HG02981 (cell line): ENCODE data around the gene INTS3.
"Not testable (repeated sequence)": the region's sequence is repeated elsewhere in the genome, so short reads cannot be mapped to it uniquely, and the experiment has no call there.

ENCODE experiments used
- ATAC-seq: cut with Tn5 transposase; IDR thresholded peaks from one replicate; pipeline ENCODE4 v1.9.1; 2021; ENCODE audit warnings: mild to moderate bottlenecking, moderate library complexity; ENCODE audit not compliant: unreplicated experiment

The INTS3 gene

GRCh38 chr1:153705484-153705883 lies 22.4 kb upstream of the INTS3 start:
- ATAC-seq = no peak

DNA sequence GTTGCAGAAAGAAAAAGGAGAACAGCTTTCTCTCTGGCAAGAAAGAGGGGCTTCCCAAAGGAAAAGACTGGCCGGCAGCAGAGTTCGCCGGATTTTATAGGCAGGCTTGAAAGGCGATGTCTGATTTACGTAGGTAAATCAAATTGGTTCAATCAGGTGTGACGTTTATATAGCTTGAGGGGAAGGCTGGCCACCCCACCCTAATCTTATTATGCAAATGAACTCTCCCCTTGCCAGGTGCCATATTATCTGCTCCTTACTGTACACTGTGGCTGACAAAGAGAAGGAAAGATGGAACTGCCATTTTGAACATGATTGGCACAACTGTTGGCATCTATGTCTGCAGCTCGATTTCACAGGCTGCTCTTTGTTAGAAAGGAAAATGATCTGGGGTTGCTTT lies 16.8 kb upstream of the INTS3 start:
- ATAC-seq = no peak

DNA sequence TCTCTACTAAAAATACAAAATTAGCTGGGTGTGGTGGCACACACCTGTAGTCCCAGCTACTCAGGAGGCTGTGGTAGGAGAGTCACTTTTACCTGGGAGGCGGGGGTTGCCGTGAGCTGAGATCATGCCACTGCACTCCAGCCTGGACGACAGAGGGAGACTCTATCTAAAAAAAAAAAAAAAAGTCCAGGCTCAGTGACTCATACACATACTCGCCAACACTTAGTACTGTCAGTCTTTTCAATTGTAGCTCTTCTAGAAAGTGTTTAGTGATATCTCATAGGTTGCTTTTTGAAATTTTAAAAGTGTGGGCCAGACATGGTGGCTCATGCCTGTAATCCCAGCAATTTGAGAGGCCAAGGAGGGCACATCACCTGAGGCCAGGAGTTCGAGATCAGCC lies 11.6 kb upstream of the INTS3 start:
- ATAC-seq = not testable (repeated sequence)

DNA sequence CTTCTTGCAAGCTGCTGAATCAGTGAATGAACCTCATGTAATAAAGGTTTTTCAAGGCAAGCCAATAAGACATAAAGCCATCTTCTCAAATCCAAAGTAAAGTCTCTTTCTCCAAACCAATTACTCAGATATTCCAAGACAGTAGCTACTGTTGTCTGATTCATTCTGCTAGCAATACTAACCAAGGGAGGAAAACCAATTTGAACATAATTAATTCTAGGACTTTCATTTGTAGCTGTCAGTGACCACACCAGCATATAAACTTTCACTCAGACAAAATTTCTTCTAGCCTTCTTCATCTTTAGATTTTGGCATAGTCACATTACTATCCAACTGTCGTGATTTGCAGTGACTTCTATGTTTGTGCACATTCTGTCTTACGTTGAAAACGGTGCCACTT lies 10.5 kb upstream of the INTS3 start:
- no peak for ATAC-seq

DNA sequence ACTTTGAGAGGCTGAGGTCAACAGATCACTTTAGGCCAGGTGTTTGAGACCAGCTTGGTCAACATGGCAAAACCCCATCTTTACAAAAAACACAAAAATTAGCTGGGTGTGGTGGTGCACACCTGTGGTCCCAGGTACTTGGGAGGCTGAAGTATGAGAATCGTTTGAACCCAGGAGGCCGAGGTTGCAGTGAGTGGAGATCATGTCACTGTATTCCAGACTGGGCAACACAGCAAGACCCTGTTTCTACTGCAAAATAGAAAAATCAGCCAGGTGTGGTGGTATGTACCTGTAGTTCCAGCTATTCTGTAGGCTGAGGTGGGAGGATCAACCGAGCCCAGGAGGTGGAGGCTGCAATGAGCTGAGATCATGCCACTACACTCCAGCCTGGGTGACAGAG lies 4.2 kb upstream of the INTS3 start:
- ATAC-seq = no peak

GRCh38 chr1:153724634-153725033 lies 3.2 kb upstream of the INTS3 start:
- not testable (repeated sequence) for ATAC-seq

GRCh38 chr1:153728305-153729066 lies 636 bp downstream of the INTS3 start:
- no peak for ATAC-seq

GRCh38 chr1:153730468-153730988 lies 2.7 kb downstream of the INTS3 start:
- ATAC-seq = no peak

- ATAC-seq = no peak
Measured at GRCh38 chr1:153733970-153734369, 6.1 kb downstream of the INTS3 start.

DNA sequence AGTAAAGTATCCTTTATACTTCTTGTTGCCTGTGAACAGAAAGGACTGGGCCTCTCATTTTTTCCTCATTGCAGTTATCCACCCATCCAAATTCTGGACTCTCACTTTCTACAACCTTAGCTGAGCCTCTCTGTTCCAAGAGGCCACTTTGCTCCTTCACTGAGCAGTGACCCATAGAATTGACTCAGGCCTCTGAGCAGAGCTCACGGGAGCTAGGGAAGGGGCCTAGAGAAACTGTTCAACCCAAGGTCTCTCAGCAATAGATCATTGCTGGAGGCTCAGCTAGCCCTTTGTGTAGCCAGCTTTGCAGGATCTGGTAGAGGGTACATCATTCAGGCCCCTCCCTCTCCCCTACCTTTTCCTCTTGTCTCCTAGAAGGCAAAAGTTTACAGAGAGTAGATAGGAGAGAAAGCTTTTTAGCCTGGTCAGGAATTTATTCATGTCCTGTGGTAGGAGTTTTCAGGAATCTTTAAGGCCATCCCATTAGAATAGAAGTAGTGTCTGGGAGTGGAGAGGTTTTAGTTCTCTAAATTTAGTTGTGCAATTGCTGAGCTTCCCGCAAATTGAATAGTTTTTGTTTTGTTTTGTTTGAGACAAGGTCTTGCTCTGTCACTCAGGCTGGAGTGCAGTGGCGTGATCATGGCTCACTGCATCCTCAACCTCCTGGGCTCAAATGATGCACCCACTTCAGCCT lies 6.7 kb downstream of the INTS3 start:
- ATAC-seq = no peak

GRCh38 chr1:153735090-153735420 lies 7.2 kb downstream of the INTS3 start:
- no peak for ATAC-seq

- no peak for ATAC-seq
Measured at GRCh38 chr1:153741986-153742385, 14.1 kb downstream of the INTS3 start.

GRCh38 chr1:153742411-153743142 lies 14.7 kb downstream of the INTS3 start:
- ATAC-seq = peak; percentile 85

GRCh38 chr1:153745417-153745816 lies 17.6 kb downstream of the INTS3 start:
- ATAC-seq = no peak

DNA sequence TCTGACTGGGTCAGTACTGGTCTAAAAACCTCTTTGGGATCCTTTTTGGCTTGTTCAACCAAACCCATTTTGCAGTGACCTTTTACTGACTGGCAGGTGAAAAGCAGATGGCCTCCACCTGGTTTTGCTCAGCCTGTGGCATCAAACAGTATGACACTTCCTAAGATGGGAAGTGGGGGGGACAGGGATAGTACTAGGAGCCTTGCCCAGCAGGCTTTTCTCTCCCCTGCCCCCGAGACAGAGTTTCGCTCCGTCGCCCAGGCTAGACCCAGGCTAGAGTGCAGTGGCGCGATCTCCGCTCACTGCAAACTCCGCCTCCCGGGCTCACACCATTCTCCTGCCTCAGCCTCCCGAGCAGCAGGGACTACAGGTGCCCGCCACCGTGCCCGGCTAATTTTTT lies 18.3 kb downstream of the INTS3 start:
- no peak for ATAC-seq

- ATAC-seq = no peak
Measured at GRCh38 chr1:153748903-153749302, 21.1 kb downstream of the INTS3 start.

GRCh38 chr1:153749408-153750005 lies 21.7 kb downstream of the INTS3 start:
- peak; percentile 83 for ATAC-seq

DNA sequence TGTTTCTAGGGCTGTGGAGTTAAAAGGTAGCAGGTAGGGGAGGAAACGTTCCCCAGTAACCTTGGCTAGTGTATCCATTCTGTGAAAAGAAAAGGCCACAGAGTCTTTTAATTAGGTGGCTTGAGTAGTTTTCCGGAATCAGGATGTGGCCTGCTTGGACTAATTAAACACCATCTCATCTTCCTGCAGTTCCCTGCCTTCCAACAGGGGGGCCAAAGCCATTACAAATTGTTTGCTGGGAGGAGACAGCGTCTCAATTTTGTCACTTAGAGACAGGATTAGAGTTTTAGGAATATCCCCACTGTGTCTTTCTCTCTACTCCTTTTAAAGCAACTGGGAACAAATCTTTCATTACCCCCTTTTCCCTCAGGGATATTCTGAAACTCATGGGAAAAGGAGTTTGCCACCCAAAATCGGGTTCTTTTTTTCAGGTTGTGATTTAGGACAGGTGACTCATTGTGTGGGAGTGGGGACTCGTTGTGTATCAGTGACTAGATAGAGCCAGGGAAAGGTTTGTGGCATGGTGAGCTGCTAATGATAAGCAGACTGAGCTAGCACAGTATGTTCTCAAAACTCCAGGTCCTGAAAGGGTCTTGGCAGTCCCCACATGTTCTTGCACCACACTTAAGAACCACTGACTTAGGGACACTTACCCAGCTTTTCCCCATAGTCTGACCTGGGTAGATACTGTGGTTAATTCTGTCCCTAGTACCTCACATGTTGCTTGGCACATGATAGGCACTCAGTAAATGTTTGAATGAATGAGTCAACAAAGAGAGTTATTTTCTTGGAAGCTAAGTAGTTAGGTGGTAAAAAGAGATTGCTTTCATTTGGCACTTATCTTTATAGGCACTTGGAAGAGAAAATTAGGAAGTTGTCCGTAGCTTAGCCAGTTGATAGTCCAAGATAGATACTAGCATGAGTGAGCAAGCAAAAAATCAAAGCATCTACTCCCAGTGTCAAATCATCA lies 22.5 kb downstream of the INTS3 start:
- no peak for ATAC-seq

GRCh38 chr1:153752072-153752471 lies 24.2 kb downstream of the INTS3 start:
- ATAC-seq = no peak

- ATAC-seq = no peak
Measured at GRCh38 chr1:153752571-153753195, 24.8 kb downstream of the INTS3 start.
